Smooth muscle cell (in vitro differentiated cells): ENCODE data around the gene CALCR. TPM values are rescaled to one million over a fixed set of nuclear protein-coding genes. Genes with fewer than 3 reads are reported as not detected.

Experiments used
- DNase-seq: peaks from one replicate; lab custom pipeline; 2025; ENCODE audit not compliant: unreplicated experiment; lab: John Stamatoyannopoulos, UW
- H2AFZ ChIP-seq: fragments of 200-600 bp; sonication (generic); 2 replicates; pipeline ENCODE4 v1.6.0; 2016; ENCODE audit warnings: antibody characterized with exemption, low read depth, mild to moderate bottlenecking
- H3F3A ChIP-seq: fragments of 200-600 bp; sonication (generic); 2 replicates; pipeline ENCODE4 v1.6.0; 2017; ENCODE audit warnings: antibody characterized with exemption, low read depth
- H3K27ac ChIP-seq: fragments of 200-600 bp; sonication (generic); 2 replicates; pipeline ENCODE4 v1.5.1; 2016; ENCODE audit warnings: low read depth, mild to moderate bottlenecking
- H3K27me3 ChIP-seq: fragments of 200-600 bp; sonication (generic); 2 replicates; pipeline ENCODE4 v1.6.1; 2016; ENCODE audit warnings: low read depth, mild to moderate bottlenecking
- H3K36me3 ChIP-seq: fragments of 200-600 bp; sonication (generic); 2 replicates; pipeline ENCODE4 v1.5.1; 2016; ENCODE audit warnings: low read depth
- H3K4me1 ChIP-seq: fragments of 200-600 bp; sonication (generic); 2 replicates; pipeline ENCODE4 v1.5.1; 2016; ENCODE audit warnings: low read depth
- H3K4me2 ChIP-seq: fragments of 200-600 bp; sonication (generic); 2 replicates; pipeline ENCODE4 v1.6.0; 2016; ENCODE audit warnings: mild to moderate bottlenecking
- H3K4me3 ChIP-seq: fragments of 200-600 bp; sonication (generic); 2 replicates; pipeline ENCODE4 v1.5.1; 2016; ENCODE audit warnings: mild to moderate bottlenecking
- H3K79me2 ChIP-seq: fragments of 200-600 bp; sonication (generic); 2 replicates; pipeline ENCODE4 v1.6.0; 2016; ENCODE audit warnings: low read depth, mild to moderate bottlenecking
- H3K9ac ChIP-seq: fragments of 200-600 bp; sonication (generic); 2 replicates; pipeline ENCODE4 v1.6.0; 2016; ENCODE audit warnings: low read depth
- H3K9me3 ChIP-seq: fragments of 200-600 bp; sonication (generic); replicated peaks from 2 replicates; pipeline ENCODE4 v1.5.1; 2016; ENCODE audit warnings: low read depth
- H4K20me1 ChIP-seq: fragments of 200-600 bp; sonication (generic); 2 replicates; pipeline ENCODE4 v1.6.0; 2016; ENCODE audit warnings: low read depth
- WGBS: methylation state at CpG from one replicate; pipeline ENCODE4 v1.1.7; 2016; ENCODE audit warnings: low lambda C conversion rate; 5-methylcytosine and 5-hydroxymethylcytosine counted together
- polyA plus RNA-seq: library from polyadenylated mRNA; unstranded; fragments of >200 nt; fragmentation: Nextera tagmentation; extraction: Ambion mirVana; gene quantifications from 2 replicates; pipeline ENCODE4 v1.2.1, GENCODE V29; 2016
- total RNA-seq: library from RNA; depleted of rRNA; stranded (reverse); fragments of >200 nt; gene quantifications from 2 replicates; pipeline ENCODE4 v1.2.3, GENCODE V29; 2014
- TF ChIP-seq, protein P1 (sequence below): fragments of 200-600 bp; sonication (generic); IDR thresholded peaks from 2 replicates; pipeline ENCODE4 v1.5.1; 2017; ENCODE audit warnings: borderline replicate concordance, mild to moderate bottlenecking, antibody characterized with exemption; ENCODE audit not compliant: insufficient read depth, poor library complexity, severe bottlenecking

CALCR gene
- total and polyA plus RNA-seq, 2 experiments from 2014 or later, result not detected

GRCh38 chr7:93407239-93407638, 167.3 kb downstream of the CALCR start:
- Histone ChIP-seq H3F3A (no peaks in the 10 kb centered on the region), H4K20me1 (no peaks in the 10 kb centered on the region), H3K4me1 (no peaks in the 10 kb centered on the region), H3K27ac (no peak overlapping the region), H3K79me2 (no peaks in the 10 kb centered on the region), H2AFZ (no peak overlapping the region), H3K9me3 (peaks cover 3% of the 10 kb centered on the region), H3K4me2 (no peak overlapping the region), H3K4me3 (no peak overlapping the region), H3K9ac (no peak overlapping the region), H3K36me3 (no peaks in the 10 kb centered on the region), H3K27me3 (no peaks in the 10 kb centered on the region)
- 88% methylated on average over 5 of the region's 5 CpGs for WGBS
- TF ChIP-seq, protein P1, sequence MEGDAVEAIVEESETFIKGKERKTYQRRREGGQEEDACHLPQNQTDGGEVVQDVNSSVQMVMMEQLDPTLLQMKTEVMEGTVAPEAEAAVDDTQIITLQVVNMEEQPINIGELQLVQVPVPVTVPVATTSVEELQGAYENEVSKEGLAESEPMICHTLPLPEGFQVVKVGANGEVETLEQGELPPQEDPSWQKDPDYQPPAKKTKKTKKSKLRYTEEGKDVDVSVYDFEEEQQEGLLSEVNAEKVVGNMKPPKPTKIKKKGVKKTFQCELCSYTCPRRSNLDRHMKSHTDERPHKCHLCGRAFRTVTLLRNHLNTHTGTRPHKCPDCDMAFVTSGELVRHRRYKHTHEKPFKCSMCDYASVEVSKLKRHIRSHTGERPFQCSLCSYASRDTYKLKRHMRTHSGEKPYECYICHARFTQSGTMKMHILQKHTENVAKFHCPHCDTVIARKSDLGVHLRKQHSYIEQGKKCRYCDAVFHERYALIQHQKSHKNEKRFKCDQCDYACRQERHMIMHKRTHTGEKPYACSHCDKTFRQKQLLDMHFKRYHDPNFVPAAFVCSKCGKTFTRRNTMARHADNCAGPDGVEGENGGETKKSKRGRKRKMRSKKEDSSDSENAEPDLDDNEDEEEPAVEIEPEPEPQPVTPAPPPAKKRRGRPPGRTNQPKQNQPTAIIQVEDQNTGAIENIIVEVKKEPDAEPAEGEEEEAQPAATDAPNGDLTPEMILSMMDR, result no peak
- no peak for DNase-seq

DNA sequence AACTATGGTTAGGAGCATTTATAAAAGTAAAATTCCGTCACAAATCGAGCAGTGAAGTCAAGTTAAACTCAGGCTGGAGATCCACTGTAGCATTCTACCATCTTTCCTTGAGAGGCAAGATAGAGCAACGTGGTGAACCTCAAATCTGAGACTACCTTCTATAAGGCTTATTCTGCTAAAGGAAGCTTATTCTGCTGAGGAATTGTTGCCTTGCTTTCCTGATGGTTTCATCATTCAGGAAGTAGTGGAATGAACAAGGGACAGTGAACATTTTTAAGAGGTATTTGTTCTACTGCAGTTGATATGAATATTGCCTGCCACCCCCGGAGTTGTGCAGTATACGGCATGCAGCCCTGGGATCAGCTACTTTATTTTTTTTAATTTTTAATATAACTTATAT, 171.6 kb downstream of the CALCR start:
- H2AFZ ChIP-seq, result no peak overlapping the region
- no peaks in the 10 kb centered on the region for H3F3A ChIP-seq
- WGBS, result 91% methylated on average over 5 of the region's 5 CpGs
- H4K20me1 ChIP-seq, result no peaks in the 10 kb centered on the region
- peaks cover 3% of the 10 kb centered on the region for H3K9me3 ChIP-seq
- H3K4me3 ChIP-seq, result no peak overlapping the region
- H3K36me3 ChIP-seq, result no peaks in the 10 kb centered on the region
- no peaks in the 10 kb centered on the region for H3K79me2 ChIP-seq
- H3K4me2 ChIP-seq, result no peak overlapping the region
- no peak for DNase-seq
- no peaks in the 10 kb centered on the region for H3K27me3 ChIP-seq
- H3K4me1 ChIP-seq, result no peaks in the 10 kb centered on the region
- TF ChIP-seq, protein P1, result no peak
- H3K9ac ChIP-seq, result no peak overlapping the region
- H3K27ac ChIP-seq, result no peak overlapping the region

DNA sequence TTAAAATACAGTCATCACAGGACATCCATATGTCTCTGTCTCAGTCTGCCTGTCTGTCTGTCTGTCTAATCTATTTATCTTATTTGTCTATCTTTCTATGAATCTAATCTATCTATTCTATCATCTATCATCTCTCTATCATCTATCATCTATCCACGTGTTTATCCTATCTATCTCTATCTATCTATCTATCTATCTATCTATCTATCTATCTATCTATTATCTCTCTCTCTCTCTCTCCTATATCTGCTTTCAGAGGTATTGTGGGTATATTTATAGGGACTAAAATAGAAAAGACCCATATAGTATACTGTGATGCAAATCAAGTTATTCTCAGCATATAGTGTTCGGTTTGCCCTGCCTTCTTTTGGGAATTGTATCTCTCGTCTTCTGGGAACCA, 174.9 kb downstream of the CALCR start:
- H3K9me3 ChIP-seq, result no peaks in the 10 kb centered on the region
- no peak overlapping the region for H3K9ac ChIP-seq
- no peaks in the 10 kb centered on the region for H3K4me1 ChIP-seq
- TF ChIP-seq, protein P1, result no peak
- H4K20me1 ChIP-seq, result no peaks in the 10 kb centered on the region
- DNase-seq, result no peak
- H3F3A ChIP-seq, result no peaks in the 10 kb centered on the region
- H3K4me2 ChIP-seq, result no peak overlapping the region
- 88% methylated on average over 3 of the region's 3 CpGs for WGBS
- H3K27ac ChIP-seq, result no peak overlapping the region
- no peaks in the 10 kb centered on the region for H3K36me3 ChIP-seq
- no peak overlapping the region for H3K4me3 ChIP-seq
- no peak overlapping the region for H2AFZ ChIP-seq
- no peaks in the 10 kb centered on the region for H3K79me2 ChIP-seq
- no peaks in the 10 kb centered on the region for H3K27me3 ChIP-seq

GRCh38 chr7:93392984-93393383, 181.5 kb downstream of the CALCR start:
- H3K36me3 ChIP-seq, result no peaks in the 10 kb centered on the region
- H3K9ac ChIP-seq, result no peak overlapping the region
- DNase-seq, result no peak
- no peaks in the 10 kb centered on the region for H3F3A ChIP-seq
- no peak overlapping the region for H3K4me2 ChIP-seq
- no peaks in the 10 kb centered on the region for H4K20me1 ChIP-seq
- H3K27ac ChIP-seq, result no peak overlapping the region
- no peaks in the 10 kb centered on the region for H3K79me2 ChIP-seq
- H2AFZ ChIP-seq, result no peak overlapping the region
- H3K4me3 ChIP-seq, result no peak overlapping the region
- 52% methylated on average over 1 of the region's 1 CpG for WGBS
- H3K9me3 ChIP-seq, result no peaks in the 10 kb centered on the region
- TF ChIP-seq, protein P1, result no peak
- H3K4me1 ChIP-seq, result no peaks in the 10 kb centered on the region
- no peaks in the 10 kb centered on the region for H3K27me3 ChIP-seq
